Measurements from ENCODE around the gene MTCL1.

The MTCL1 gene

GRCh38 chr18:8776013-8776943, 70.9 kb downstream of the MTCL1 start:
- FAIRE-seq: no peak

- no peak for FAIRE-seq
Measured at GRCh38 chr18:8777846-8778245, 72.5 kb downstream of the MTCL1 start.

DNA sequence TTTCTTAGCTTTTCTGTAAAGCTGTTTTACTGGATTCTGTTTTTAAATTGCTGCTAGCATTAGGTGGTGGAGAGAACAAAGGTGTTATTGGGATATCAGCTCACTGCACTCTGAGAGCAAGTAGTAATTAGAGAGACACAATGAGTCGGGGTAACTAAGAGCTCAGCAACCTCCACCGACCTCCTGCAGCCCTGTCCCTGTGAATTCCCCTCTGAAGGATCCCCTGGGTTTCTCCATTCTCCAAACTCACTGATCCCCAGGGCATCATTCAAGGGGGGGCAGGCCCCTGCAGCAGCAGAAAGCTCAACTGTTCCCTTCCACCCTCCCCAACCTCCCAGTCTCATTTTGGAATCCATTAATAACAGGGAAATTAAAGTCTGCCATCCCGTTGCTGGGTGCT, 73.0 kb downstream of the MTCL1 start:
- no peak for FAIRE-seq

DNA sequence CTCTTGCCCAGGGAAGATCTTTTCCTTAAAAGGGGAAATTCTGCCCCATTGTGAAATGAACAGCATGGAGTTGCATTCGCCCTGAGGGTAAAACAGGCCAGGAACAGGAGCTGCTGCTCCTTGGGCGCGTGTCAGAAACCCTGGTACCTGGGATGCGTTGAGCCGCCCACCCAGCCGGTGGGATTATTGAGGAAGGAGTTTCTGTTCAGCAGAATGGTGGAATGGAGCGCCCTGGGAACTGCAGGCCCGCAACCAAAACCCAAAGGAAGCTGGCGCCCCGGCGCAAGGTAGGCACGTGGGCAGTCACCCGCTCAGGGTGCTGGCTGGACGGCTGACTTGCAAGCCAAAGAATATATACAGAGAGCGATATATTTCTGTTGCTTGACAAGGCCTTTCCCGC, 73.5 kb downstream of the MTCL1 start:
- FAIRE-seq: no peak

- no peak for FAIRE-seq
Measured at GRCh38 chr18:8779251-8779650, 73.9 kb downstream of the MTCL1 start.

DNA sequence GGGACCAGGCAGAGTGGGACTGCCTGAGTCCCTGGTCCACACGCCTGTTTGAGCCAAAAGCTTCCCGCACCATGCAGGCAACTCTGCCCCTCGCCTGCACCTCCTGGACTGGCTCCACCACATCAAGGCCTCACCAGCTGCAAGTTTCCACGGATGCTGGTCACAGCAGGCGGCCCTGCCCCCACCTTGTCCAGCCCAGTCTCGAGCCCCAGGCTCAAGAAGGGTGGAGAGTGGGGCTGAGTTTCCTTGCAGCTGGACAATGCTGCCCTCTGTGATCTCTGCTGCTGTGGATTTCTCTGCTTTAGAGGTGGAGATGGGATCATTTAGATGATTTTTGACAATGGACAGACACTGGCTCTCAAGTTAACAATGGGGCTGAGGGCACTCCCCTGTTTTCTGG, 74.9 kb downstream of the MTCL1 start:
- FAIRE-seq: no peak

GRCh38 chr18:8781671-8782070, 76.3 kb downstream of the MTCL1 start:
- no peak for FAIRE-seq

DNA sequence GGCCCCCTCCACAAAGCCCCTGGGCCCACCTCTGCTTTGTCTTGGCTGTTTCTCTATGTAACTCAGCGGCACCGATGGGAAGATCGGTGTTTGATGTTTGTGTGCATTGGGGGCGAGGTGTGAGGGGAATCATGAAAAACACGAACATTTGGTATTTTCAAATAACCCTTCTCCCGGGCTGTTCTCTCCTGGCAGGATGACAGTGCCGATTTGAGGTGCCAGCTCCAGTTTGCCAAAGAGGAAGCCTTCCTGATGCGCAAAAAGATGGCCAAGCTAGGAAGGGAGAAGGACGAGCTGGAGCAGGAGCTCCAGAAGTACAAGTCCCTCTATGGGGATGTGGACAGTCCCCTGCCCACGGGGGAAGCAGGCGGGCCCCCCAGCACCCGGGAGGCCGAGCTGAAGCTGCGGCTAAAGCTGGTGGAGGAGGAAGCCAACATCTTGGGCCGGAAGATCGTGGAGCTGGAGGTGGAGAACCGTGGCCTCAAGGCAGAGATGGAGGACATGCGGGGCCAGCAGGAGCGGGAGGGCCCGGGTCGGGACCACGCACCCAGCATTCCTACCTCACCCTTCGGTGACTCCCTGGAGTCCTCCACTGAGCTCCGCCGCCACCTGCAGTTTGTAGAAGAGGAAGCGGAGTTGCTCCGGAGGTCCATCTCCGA, 78.1 kb downstream of the MTCL1 start:
- no peak for FAIRE-seq

DNA sequence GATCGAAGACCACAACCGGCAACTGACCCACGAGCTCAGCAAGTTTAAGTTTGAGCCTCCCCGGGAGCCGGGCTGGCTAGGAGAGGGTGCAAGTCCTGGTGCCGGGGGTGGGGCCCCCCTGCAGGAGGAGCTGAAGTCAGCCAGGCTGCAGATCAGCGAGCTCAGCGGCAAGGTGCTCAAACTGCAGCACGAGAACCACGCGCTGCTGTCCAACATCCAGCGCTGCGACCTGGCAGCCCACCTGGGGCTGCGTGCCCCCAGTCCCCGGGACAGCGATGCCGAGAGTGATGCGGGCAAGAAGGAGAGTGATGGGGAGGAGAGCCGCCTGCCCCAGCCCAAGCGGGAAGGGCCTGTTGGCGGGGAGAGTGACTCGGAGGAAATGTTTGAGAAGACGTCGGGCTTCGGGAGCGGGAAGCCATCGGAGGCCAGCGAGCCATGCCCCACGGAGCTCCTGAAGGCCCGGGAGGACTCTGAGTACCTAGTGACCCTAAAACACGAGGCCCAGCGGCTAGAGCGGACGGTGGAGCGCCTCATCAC, 78.7 kb downstream of the MTCL1 start:
- FAIRE-seq: no peak

DNA sequence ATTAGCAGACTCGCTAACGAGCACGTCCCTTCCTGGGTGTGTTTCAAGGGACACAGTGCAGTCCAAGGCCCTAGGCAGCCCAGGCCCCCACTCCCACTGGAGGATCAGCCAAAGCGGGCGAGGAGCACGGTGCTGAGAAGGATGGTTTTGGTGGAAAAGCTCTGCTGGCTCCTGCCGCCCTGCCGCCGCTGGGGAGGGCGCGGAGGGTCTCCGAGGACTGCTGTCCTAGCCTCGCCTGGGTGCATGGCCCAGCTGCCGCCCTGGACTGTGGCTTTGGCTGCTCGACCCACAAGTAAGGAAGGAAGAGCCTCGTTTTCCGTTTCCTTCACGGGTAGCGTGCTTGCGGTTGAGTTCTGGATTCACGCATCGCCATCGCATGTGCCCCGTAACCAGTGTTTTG, 79.9 kb downstream of the MTCL1 start:
- no peak for FAIRE-seq

DNA sequence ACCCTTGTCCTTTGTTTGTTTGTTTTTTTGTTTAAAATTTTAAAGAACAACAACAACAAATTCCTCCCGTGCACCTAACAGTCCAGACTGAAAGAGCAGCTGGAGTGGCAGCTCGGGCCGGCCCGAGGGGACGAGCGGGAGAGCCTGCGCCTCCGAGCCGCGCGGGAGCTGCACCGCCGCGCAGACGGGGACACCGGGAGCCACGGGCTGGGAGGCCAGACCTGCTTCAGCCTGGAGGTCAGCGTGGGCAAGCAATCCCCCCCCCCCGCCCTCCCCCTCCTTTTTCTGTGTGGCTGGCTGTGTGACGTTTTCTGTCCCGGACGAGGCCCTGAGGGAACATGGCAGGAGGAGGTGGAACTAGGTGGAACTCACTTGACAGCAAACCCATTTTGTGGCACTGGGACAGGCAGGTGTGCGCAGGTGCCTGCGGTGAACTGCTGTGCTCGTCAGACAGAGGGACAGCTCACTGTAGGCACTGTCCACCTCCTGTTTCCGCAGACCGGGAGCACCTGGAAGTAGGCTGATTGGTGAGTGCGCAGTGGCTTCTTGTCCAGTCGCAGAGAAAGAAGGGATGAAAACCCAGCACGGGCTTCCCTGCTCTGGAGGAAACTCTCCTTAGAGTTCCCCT, 80.6 kb downstream of the MTCL1 start:
- FAIRE-seq: no peak

GRCh38 chr18:8786483-8787370, 81.4 kb downstream of the MTCL1 start:
- FAIRE-seq: no peak

DNA sequence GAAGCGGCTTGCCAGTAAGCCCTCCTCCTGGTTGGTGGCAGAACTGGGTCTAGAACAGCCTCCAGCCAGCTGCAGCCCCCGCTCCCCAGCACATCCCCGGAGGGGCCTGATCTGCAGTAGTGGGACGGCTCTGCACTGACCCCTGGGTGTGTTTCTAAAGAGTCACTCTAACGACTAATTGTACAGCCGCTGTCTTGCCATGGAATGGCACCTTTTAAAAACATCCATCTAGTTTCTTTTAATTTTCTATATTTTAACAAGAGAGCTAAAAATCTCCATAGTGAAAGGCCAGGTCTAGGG, 82.0 kb downstream of the MTCL1 start:
- FAIRE-seq: no peak

DNA sequence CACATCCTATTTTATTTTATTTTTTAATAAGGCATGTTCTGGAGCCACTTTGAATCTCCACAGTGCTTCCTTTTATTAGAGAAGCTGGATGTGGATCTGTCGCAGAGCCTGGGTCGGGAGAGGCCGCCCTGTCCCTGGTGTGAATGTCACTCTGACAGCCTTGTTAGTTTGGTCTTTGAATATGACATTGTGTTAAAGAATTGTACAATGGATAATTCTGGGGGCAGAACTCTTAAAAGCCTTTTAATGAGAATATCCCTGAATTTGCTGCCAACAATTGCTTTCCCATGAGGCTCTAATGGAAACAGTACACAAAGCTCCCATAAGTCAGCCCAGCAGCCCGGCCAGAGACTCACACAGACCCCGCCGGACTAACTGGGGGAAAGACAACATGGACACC, 82.4 kb downstream of the MTCL1 start:
- no peak for FAIRE-seq

DNA sequence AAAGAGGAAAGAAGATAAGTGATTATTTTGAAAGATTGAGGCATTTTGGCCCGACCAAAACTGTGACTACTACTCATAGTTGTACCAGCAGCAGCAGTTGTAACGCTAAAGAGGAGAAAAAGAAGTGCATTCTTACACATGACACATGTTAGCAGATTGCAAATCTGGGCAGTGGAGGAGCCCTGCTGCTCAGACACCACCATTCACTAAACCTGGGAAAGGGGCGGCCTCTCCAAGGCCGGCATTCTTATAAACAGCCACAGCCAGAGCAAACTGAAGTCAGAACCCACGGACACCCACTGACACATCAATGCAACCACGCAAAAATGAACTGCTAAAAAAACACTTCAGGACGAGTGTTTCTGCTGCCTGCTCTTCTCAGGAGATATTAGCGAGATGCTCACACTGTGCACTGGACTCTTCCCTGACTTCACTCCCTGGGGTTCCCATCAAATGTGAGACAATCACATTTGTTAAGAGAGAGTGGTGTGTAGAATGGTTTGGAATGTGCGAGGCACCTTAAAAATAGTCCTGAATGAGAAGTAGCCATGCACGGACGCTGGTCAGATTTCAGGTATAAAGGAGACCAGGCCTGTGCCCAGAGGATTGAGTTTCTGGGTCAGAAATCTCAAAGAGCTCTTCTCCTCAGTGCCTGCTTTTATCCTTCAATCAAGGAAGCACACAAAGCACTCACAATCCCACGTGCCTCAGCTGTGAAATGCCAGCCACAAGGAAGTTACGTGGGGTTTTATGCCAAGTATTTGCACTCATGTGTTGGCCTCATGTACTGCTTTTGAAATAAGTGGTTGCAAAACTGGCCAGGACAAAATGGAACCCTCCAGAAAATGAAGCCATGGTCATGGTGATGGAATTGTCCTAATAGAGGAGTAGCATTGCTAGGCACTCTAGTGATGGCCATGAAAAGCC, 83.4 kb downstream of the MTCL1 start:
- FAIRE-seq: no peak

- no peak for FAIRE-seq
Measured at GRCh38 chr18:8791171-8791651, 85.9 kb downstream of the MTCL1 start.

DNA sequence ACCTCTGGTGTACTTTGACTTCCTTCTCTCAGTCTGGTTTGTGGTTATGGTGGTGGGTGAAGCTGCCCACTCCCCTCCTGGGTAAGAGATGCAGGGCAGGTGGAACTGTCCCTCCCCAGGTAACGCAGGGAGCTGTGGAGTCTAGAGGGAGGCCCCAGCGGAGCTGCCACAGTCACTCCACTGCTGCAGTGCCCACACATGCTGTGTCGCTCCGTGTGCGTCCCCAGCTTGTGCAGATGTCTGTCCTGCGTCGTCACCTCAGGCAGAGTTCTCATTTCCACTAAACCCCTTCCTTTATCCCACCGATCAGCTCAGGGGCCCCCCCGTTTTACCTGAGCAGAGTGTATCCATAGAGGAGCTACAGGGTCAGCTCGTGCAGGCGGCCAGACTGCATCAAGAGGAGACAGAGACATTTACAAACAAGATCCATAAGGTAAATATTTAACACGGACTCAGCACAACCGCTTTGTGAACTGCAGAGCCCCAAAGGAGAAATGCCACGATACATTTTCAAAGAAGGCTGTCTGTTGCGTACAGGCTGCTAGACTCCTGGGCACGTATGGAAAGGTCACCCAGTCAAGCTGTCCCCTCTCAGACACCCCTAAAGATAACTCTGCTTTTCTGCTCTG, 87.4 kb downstream of the MTCL1 start:
- no peak for FAIRE-seq

- no peak for FAIRE-seq
Measured at GRCh38 chr18:8793445-8794155, 88.2 kb downstream of the MTCL1 start.

- no peak for FAIRE-seq
Measured at GRCh38 chr18:8794156-8794933, 89.0 kb downstream of the MTCL1 start.

- no peak for FAIRE-seq
Measured at GRCh38 chr18:8794934-8795280, 89.6 kb downstream of the MTCL1 start.

Data from A204.1 (cell line).